GM06990 (cell line): ENCODE results near the gene SPAAR.

ENCODE experiments used
- DNase-seq: peaks from one replicate; pipeline ENCODE4 v3.0.0-alpha.2; 2011; ENCODE audit not compliant: insufficient read length; ENCODE audit errors: extremely low read depth
- H3K27me3 ChIP-seq: replicated peaks from 2 replicates; pipeline ENCODE4 v1.6.0; 2011; ENCODE audit warnings: low read length; ENCODE audit not compliant: control insufficient read depth, insufficient read depth
- H3K36me3 ChIP-seq: 2 replicates; pipeline ENCODE4 v1.5.1; 2011; ENCODE audit warnings: low read length; ENCODE audit not compliant: control insufficient read depth, insufficient read depth
- H3K4me3 ChIP-seq: replicated peaks from 2 replicates; pipeline ENCODE4 v1.5.1; 2011; ENCODE audit warnings: low read depth, mild to moderate bottlenecking, control low read depth, low read length
- CTCF ChIP-seq: IDR thresholded peaks from 2 replicates; pipeline ENCODE4 v1.5.1; 2011; ENCODE audit warnings: low read length, control low read depth, mild to moderate bottlenecking, inconsistent platforms; ENCODE audit not compliant: insufficient read depth, poor library complexity, severe bottlenecking

The SPAAR gene

GRCh38 chr9:35920051-35920620 lies 10.8 kb downstream of the SPAAR start:
- TF ChIP-seq CTCF: no peak
- H3K27me3 ChIP-seq: no peaks in the 10 kb centered on the region
- H3K4me3 ChIP-seq: no peak overlapping the region
- no peak for DNase-seq
- H3K36me3 ChIP-seq: no peaks in the 10 kb centered on the region

GRCh38 chr9:35923598-35923926 lies 14.3 kb downstream of the SPAAR start:
- no peak for DNase-seq
- no peaks in the 10 kb centered on the region for H3K36me3 ChIP-seq
- H3K27me3 ChIP-seq: peaks cover 1% of the 10 kb centered on the region; the same call in 1 of the 2 replicates
- TF ChIP-seq CTCF: no peak
- no peak overlapping the region for H3K4me3 ChIP-seq

- Histone ChIP-seq H3K27me3 (peaks cover 1% of the 10 kb centered on the region; the same call in 1 of the 2 replicates), H3K4me3 (no peak overlapping the region), H3K36me3 (no peaks in the 10 kb centered on the region)
- no peak for DNase-seq
- no peak for TF ChIP-seq CTCF
Observed at GRCh38 chr9:35923927-35924763, 14.9 kb downstream of the SPAAR start.

- H3K27me3 ChIP-seq: peaks cover 1% of the 10 kb centered on the region
- no peaks in the 10 kb centered on the region for H3K36me3 ChIP-seq
- no peak for TF ChIP-seq CTCF
- DNase-seq: no peak
- no peak overlapping the region for H3K4me3 ChIP-seq
Observed at GRCh38 chr9:35928591-35929452, 19.5 kb downstream of the SPAAR start.

- TF ChIP-seq CTCF: no peak
- no peak for DNase-seq
Observed at GRCh38 chr9:35929453-35929718, 20.1 kb downstream of the SPAAR start.

More at GRCh38 chr9:35929453-35929718, 20.1 kb downstream of the SPAAR start:
- H3K4me3 ChIP-seq: no peak overlapping the region
- H3K27me3 ChIP-seq: peaks cover 1% of the 10 kb centered on the region
- H3K36me3 ChIP-seq: no peaks in the 10 kb centered on the region
